Measurements from ENCODE around the gene EIF4E1B.

The EIF4E1B gene

DNA sequence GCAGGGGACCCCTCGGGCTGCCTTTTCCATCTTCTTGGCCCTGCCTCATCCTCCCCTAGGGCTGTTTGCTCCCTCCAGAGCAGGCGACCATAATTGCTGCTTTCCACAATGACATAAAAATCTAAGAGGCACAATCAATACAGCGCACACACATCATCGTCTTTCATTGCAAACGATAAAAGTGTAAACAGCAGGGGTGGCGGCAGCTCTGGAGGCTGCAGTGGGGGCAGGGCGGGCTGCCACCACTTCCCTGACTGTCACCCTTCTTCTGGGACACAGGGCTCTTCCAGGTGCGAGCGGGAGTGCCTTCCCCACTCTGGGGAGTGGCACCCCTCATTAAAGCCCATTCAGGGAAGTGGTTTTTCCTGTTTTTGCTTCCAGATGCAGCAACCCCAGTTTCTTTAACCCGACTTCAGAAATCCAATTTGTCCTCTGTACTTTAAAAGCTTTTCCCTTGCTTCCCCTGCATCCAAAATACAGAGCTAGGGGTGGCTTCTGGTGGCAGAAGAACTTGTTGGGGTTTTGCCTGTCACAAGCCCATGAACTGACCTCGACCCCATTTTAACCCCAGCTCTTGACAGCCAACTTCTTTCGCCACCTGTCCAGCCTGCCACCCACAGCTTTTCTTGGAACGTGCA, 62.5 kb downstream of the EIF4E1B start:
- no peak for DNase-seq (ENCODE audit: low read depth)

- DNase-seq (ENCODE audit: low read depth): no peak
These were observed 63.0 kb downstream of the EIF4E1B start for GRCh38 chr5:176693477-176693851.

DNA sequence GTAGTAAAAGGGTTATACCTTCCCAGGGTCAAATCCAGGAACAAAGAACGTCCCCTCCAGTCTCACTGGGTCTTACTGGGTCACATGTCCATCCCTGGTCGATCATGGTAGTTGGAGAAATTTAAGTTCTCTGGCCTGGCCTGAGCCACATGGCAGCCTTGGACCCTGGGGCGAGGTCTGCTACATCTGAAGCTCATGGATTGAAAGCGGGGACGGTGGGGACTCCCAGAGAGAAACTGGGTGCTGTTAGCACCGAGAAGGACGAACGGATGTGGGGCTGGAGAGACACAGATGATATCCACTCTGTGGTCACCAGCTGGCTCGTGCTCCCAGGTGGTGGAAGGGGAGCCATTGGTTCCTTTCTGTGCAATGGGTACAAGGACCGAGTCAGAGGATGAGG, 63.7 kb downstream of the EIF4E1B start:
- DNase-seq (ENCODE audit: low read depth): no peak

- DNase-seq (ENCODE audit: low read depth): no peak
These were observed 64.2 kb downstream of the EIF4E1B start for GRCh38 chr5:176694631-176695030.

DNA sequence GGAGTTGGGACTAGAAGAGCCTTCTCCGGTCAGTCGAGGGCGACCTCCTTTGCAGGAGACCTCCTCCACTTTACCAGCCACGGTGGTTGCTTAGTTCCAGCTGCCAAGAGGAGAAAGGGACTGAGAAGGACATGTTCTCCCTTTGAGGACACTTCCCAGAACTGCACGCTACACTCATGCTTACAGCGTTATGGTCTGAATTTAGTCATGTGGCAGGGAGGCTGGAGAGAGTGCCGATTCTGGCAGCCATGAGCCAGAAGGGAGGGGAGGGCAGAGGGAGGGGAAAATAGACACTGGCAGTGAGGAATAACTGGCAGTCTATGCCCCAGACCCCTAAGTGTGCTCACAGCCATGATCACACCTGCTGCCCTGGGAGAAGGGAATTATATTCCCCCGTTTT, 64.6 kb downstream of the EIF4E1B start:
- no peak for DNase-seq (ENCODE audit: low read depth)
